ENCODE results near the gene SIDT2. TPM values are rescaled to one million over a fixed set of nuclear protein-coding genes. Genes with fewer than 3 reads are reported as not detected.
A peak's percentile ranks its signal among the peaks of the same experiment; 100 is the strongest.

The SIDT2 gene
- total RNA-seq, 2 experiments from 2014 or later: 16.6 to 17.3 TPM

GRCh38 chr11:117229931-117230285 lies 51.4 kb downstream of the SIDT2 start:
- Mint-ChIP-seq H3K9me3 (no peaks in the 10 kb centered on the region), H3K36me3 (ENCODE audit: low read depth) (peaks cover 41% of the 10 kb centered on the region), H3K4me1 (ENCODE audit: low read depth) (peaks cover 42% of the 10 kb centered on the region), H3K27me3 (no peaks in the 10 kb centered on the region), H3K4me3 (peak overlapping the region; percentile 94), H3K27ac (peak overlapping the region; percentile 98)
- CTCF ChIA-PET: interaction anchor here (0.6 to 11.6 kb wide), 6 partner anchors 9 to 1009 kb away, joined by 3 to 125 read pairs (median 4); partner anchors contain the start of gene SIDT2
- no peak for DNase-seq
- peak; percentile 12 for ATAC-seq
- POLR2A ChIA-PET: interaction anchor here (0.7 to 4.0 kb wide), 12 partner anchors 8 to 749 kb away, joined by 3 to 29 read pairs (median 4); partner anchors contain the start of genes PAFAH1B2, SIDT2, SIK3 and TAGLN
- intact Hi-C loops (cut with micrococcal nuclease): loop anchor here (5.0 kb wide), 2 partner anchors 37 to 53 kb away; partner anchors contain the start of gene SIDT2
- TF ChIP-seq, protein P1, sequence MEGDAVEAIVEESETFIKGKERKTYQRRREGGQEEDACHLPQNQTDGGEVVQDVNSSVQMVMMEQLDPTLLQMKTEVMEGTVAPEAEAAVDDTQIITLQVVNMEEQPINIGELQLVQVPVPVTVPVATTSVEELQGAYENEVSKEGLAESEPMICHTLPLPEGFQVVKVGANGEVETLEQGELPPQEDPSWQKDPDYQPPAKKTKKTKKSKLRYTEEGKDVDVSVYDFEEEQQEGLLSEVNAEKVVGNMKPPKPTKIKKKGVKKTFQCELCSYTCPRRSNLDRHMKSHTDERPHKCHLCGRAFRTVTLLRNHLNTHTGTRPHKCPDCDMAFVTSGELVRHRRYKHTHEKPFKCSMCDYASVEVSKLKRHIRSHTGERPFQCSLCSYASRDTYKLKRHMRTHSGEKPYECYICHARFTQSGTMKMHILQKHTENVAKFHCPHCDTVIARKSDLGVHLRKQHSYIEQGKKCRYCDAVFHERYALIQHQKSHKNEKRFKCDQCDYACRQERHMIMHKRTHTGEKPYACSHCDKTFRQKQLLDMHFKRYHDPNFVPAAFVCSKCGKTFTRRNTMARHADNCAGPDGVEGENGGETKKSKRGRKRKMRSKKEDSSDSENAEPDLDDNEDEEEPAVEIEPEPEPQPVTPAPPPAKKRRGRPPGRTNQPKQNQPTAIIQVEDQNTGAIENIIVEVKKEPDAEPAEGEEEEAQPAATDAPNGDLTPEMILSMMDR (IDR thresholded peaks at IDR 0.05): no peak

GRCh38 chr11:117230286-117230961 lies 51.9 kb downstream of the SIDT2 start:
- intact Hi-C loops (cut with micrococcal nuclease): loop anchor here (5.0 kb wide), 2 partner anchors 37 to 53 kb away; partner anchors contain the start of gene SIDT2
- POLR2A ChIA-PET: interaction anchor here (0.7 to 4.0 kb wide), 17 partner anchors 9 to 1028 kb away, joined by 3 to 29 read pairs (median 3); partner anchors contain the start of genes CEP164, PAFAH1B2, SIDT2 and SIK3
- Mint-ChIP-seq H3K27ac (peak overlapping the region; percentile 98), H3K9me3 (no peaks in the 10 kb centered on the region), H3K4me1 (ENCODE audit: low read depth) (peaks cover 42% of the 10 kb centered on the region), H3K27me3 (no peaks in the 10 kb centered on the region), H3K4me3 (peak overlapping the region; percentile 94), H3K36me3 (ENCODE audit: low read depth) (peaks cover 38% of the 10 kb centered on the region)
- TF ChIP-seq, protein P1 (IDR thresholded peaks at IDR 0.05): no peak
- ATAC-seq: peak; percentile 59
- CTCF ChIA-PET: interaction anchor here (0.6 to 11.6 kb wide), 9 partner anchors 9 to 1009 kb away, joined by 3 to 125 read pairs (median 3); partner anchors contain the start of gene SIDT2
- peak; percentile 79 for DNase-seq

DNA sequence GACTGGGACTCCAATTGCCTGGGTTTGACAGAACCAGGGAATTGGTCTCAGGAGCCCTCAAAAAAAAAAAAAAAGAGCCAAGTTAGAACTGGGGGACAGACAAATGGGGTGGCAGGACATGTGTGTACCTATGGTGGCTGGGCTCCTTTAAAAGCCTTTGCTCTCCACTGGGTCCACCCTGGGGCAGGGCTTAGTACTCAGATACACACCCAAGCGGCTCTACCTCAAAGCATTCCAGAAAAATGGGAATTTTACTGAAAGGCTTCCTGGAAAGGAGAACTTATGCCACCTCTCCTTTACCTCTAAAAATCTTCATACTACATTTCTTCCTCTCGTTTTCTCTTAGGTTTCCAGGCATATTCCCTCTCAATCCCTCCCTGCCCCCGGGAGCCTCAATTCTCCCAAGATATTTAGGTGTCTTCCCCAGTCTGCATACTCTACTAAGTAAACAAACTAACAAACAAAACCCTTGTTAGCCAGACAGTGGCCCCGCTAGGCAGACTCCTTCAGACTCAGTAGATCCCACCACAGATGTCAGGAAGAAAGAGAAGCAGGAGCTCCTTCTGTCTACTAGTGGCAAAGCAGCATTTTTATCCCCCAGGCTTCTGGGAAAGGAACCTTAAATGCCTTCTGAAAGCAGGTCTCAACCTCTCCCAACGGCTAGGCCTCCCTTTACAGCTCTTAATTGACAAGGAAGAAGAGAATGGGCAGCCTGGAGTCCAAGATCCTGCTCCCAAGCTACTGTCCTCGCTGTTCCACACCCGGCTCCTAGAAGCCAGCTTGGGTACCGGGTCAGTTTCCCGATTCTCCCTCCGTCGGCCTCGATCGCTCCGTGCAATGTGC lies 52.7 kb downstream of the SIDT2 start:
- CTCF ChIA-PET: interaction anchor here (0.7 to 11.6 kb wide), 13 partner anchors 10 to 1008 kb away, joined by 3 to 125 read pairs (median 4); partner anchors contain the start of genes CEP164 and SIDT2
- POLR2A ChIA-PET: interaction anchor here (0.7 to 4.0 kb wide), 14 partner anchors 10 to 1028 kb away, joined by 3 to 29 read pairs (median 4); partner anchors contain the start of genes CEP164, PAFAH1B2, SIDT2 and SIK3
- peaks cover 36% of the 10 kb centered on the region for H3K36me3 Mint-ChIP-seq (ENCODE audit: low read depth)
- TF ChIP-seq, protein P1 (IDR thresholded peaks at IDR 0.05): no peak
- peaks cover 42% of the 10 kb centered on the region for H3K4me1 Mint-ChIP-seq (ENCODE audit: low read depth)
- H3K9me3 Mint-ChIP-seq: no peaks in the 10 kb centered on the region
- no peaks in the 10 kb centered on the region for H3K27me3 Mint-ChIP-seq
- intact Hi-C loops (cut with micrococcal nuclease): loop anchor here (5.0 kb wide), 2 partner anchors 36 to 54 kb away; partner anchors contain the start of gene SIDT2
- ATAC-seq (peak; percentile 10), DNase-seq (peak; percentile 37)
- H3K4me3 Mint-ChIP-seq: peak overlapping the region; percentile 94
- peak overlapping the region; percentile 98 for H3K27ac Mint-ChIP-seq

- no peak for ATAC-seq
- TF ChIP-seq, protein P1 (IDR thresholded peaks at IDR 0.05): no peak
- peaks cover 30% of the 10 kb centered on the region for H3K36me3 Mint-ChIP-seq (ENCODE audit: low read depth)
- H3K4me1 Mint-ChIP-seq (ENCODE audit: low read depth): peaks cover 38% of the 10 kb centered on the region
- no peaks in the 10 kb centered on the region for H3K27me3 Mint-ChIP-seq
- no peaks in the 10 kb centered on the region for H3K9me3 Mint-ChIP-seq
- CTCF ChIA-PET: interaction anchor here (0.7 to 11.6 kb wide), 10 partner anchors 11 to 481 kb away, joined by 3 to 125 read pairs (median 4); partner anchors contain the start of genes CEP164 and SIDT2
- H3K27ac Mint-ChIP-seq: peak within 1 kb of the TSS; percentile 98
- intact Hi-C loops (cut with micrococcal nuclease): loop anchor here (5.0 kb wide), 2 partner anchors 36 to 54 kb away; partner anchors contain the start of gene SIDT2
- peak; percentile 68 for DNase-seq
- POLR2A ChIA-PET: interaction anchor here (1.0 to 4.0 kb wide), 5 partner anchors 52 to 770 kb away, joined by 3 to 29 read pairs (median 14); partner anchors contain the start of genes PAFAH1B2, SIDT2 and SIK3
- peak within 1 kb of the TSS; percentile 94 for H3K4me3 Mint-ChIP-seq
These were observed 53.2 kb downstream of the SIDT2 start, which contains the start of gene PCSK7 for GRCh38 chr11:117231842-117232091. Gene PCSK7, minus strand, starts transcription at chr11:117232073. Its CDS starts 2,229 bp downstream, at chr11:117229844.

Data from activated CD8-positive, alpha-beta T cell treated with anti-CD3 and anti-CD28 coated beads for 36 hours (primary cell).